ENCODE measurements around the gene SLCO1C1.
"Not testable (repeated sequence)": the region's sequence is repeated elsewhere in the genome, so short reads cannot be mapped to it uniquely, and the experiment has no call there.

Gene SLCO1C1

GRCh38 chr12:20777420-20777819, 82.3 kb downstream of the SLCO1C1 start:
- DNase-seq (ENCODE audit: extremely low read depth, insufficient read length) = no peak
- no peaks in the 10 kb centered on the region for H3K36me3 ChIP-seq (ENCODE audit: control insufficient read depth, insufficient read depth, low read length)
- H3K27me3 ChIP-seq (replicated peaks; ENCODE audit: control insufficient read depth, insufficient read depth, low read length) = no peaks in the 10 kb centered on the region
- H3K4me3 ChIP-seq (replicated peaks; ENCODE audit: low read depth, low read length) = no peak overlapping the region
- TF ChIP-seq CTCF (IDR thresholded peaks at IDR 0.05; ENCODE audit: insufficient read depth, low read length, poor library complexity, severe bottlenecking) = no peak

DNA sequence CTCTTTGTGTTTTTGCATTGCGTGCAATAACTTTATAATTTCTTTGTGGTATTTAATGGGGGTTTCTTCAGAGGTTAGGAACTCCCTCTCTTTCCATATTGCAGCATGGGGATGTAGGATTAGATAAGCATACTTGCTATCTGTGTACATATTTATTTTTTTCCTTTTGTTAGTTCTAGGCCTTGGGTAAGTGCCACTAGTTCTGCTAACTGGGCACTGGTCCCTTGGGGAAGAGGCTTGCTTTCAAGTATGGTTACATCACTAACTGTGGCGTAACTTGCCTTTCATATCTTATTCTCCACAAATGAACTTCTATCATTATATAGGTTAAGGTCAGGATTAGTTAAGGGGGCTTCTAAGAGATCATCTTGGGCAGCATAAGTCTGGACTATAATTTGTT, 83.8 kb downstream of the SLCO1C1 start:
- TF ChIP-seq CTCF (IDR thresholded peaks at IDR 0.05; ENCODE audit: insufficient read depth, low read length, poor library complexity, severe bottlenecking) = no peak
- DNase-seq (ENCODE audit: extremely low read depth, insufficient read length) = no peak
- no peaks in the 10 kb centered on the region for H3K27me3 ChIP-seq (replicated peaks; ENCODE audit: control insufficient read depth, insufficient read depth, low read length)
- H3K4me3 ChIP-seq (replicated peaks; ENCODE audit: low read depth, low read length) = no peak overlapping the region
- H3K36me3 ChIP-seq (ENCODE audit: control insufficient read depth, insufficient read depth, low read length) = no peaks in the 10 kb centered on the region

DNA sequence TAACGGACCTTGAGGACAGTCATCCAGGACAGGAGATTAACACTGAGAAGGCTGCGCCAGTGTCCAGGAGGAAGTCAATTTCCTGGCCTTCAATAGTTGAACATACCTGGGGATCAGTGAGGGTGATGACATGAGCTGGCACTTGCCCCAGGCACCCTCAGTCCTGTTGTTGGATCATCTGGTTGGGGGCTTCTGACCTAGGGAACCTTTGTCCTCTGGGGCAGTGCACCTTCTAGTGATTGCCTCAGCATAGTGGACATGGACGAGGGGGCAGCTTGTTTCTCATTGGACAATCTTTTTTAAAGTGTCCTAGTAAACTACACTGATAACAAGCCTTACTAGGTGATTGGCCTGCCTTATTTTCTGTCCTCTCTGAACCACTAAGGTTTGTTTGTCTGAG, 84.8 kb downstream of the SLCO1C1 start:
- H3K27me3 ChIP-seq (replicated peaks; ENCODE audit: control insufficient read depth, insufficient read depth, low read length); DNase-seq (ENCODE audit: extremely low read depth, insufficient read length); H3K36me3 ChIP-seq (ENCODE audit: control insufficient read depth, insufficient read depth, low read length); H3K4me3 ChIP-seq (replicated peaks; ENCODE audit: low read depth, low read length): not testable (repeated sequence)

DNA sequence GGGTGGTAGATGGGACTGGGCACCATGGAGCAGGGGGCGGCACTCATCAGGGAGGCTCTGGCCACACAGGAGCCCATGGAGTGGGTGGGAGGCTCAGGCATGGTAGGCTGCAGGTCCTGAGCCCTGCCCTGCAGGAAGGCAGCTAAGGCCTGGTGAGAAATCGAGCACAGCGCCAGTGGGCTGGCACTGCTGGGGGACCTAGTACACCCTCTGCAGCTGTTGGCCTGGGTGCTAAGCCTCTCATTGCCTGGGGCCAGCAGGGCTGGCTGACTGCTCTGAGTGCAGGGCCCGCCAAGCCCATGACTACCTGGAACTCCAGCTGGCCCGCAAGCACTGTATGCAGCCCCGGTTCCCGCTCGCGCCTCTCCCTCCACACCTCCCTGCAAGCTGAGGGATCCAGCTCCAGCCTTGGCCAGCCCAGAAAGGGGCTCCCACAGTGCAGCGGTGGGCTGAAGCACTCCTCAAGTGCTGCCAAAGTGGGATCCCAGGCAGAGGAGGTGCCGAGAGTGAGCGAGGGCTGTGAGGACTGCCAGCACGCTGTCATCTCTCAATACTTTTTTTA, 88.7 kb downstream of the SLCO1C1 start:
- H3K36me3 ChIP-seq (ENCODE audit: control insufficient read depth, insufficient read depth, low read length); H3K27me3 ChIP-seq (replicated peaks; ENCODE audit: control insufficient read depth, insufficient read depth, low read length); DNase-seq (ENCODE audit: extremely low read depth, insufficient read length); H3K4me3 ChIP-seq (replicated peaks; ENCODE audit: low read depth, low read length): not testable (repeated sequence)

DNA sequence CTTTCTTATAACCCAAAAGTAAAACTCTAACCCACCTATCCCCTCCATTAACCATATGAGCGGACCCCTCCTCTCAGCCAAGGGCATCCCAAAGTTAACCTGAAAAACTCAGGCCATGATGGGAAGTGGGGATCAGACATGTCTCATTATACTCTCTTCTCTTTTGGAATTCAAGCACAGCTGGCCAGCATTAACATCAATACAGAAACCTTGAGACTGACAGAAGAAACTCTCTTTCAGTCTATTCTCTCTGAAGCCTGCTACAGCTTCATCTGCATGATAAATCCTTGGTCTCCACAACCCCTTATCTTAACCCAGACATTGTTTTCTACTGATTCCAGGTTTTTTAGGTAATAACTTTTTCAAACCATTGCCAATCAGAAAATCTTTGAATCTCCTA, 97.8 kb downstream of the SLCO1C1 start:
- H3K4me3 ChIP-seq (replicated peaks; ENCODE audit: low read depth, low read length) = no peak overlapping the region
- H3K36me3 ChIP-seq (ENCODE audit: control insufficient read depth, insufficient read depth, low read length) = no peaks in the 10 kb centered on the region
- DNase-seq (ENCODE audit: extremely low read depth, insufficient read length) = no peak
- no peaks in the 10 kb centered on the region for H3K27me3 ChIP-seq (replicated peaks; ENCODE audit: control insufficient read depth, insufficient read depth, low read length)
- TF ChIP-seq CTCF (IDR thresholded peaks at IDR 0.05; ENCODE audit: insufficient read depth, low read length, poor library complexity, severe bottlenecking) = no peak

DNA sequence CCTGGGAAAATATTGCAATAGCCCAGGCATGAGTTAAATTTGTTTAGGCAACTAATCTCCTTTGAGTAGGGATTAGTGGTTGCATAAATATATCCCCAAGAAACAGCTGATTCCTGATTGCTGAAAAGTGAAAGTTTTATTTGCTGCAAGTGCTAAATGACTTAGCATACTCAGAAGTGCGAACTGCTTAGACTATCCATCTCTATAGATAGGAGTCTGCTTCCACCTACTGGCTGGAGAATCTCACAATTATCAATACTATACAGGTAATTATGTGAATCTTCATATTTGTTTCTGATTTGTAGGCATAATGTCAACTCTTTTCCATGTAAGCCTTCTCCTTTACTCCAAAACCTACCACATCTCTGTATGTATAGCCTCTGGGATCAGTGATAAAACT, 103.4 kb downstream of the SLCO1C1 start:
- H3K36me3 ChIP-seq (ENCODE audit: control insufficient read depth, insufficient read depth, low read length) = no peaks in the 10 kb centered on the region
- DNase-seq (ENCODE audit: extremely low read depth, insufficient read length) = no peak
- peak; percentile 7 for TF ChIP-seq CTCF (IDR thresholded peaks at IDR 0.05; ENCODE audit: insufficient read depth, low read length, poor library complexity, severe bottlenecking)

GRCh38 chr12:20800160-20800559, 105.0 kb downstream of the SLCO1C1 start:
- Histone ChIP-seq H3K36me3 (ENCODE audit: control insufficient read depth, insufficient read depth, low read length) (no peaks in the 10 kb centered on the region), H3K27me3 (replicated peaks; ENCODE audit: control insufficient read depth, insufficient read depth, low read length) (no peaks in the 10 kb centered on the region)
- DNase-seq (ENCODE audit: extremely low read depth, insufficient read length) = no peak

More for the DNA sequence above, 103.4 kb downstream of the SLCO1C1 start:
- Histone ChIP-seq H3K27me3 (replicated peaks; ENCODE audit: control insufficient read depth, insufficient read depth, low read length) (no peaks in the 10 kb centered on the region), H3K4me3 (replicated peaks; ENCODE audit: low read depth, low read length) (no peak overlapping the region)

More at GRCh38 chr12:20800160-20800559, 105.0 kb downstream of the SLCO1C1 start:
- no peak overlapping the region for H3K4me3 ChIP-seq (replicated peaks; ENCODE audit: low read depth, low read length)
- TF ChIP-seq CTCF (IDR thresholded peaks at IDR 0.05; ENCODE audit: insufficient read depth, low read length, poor library complexity, severe bottlenecking) = no peak

Data from GM06990 (cell line).